ENCODE data around the gene ARHGEF6. TPM values are rescaled to one million over a fixed set of nuclear protein-coding genes. Genes with fewer than 3 reads are reported as not detected.

ARHGEF6 gene
- total RNA-seq, 6 experiments from 2014 or later: 2.8 to 6.1 (median 3.5) TPM

GRCh38 chrX:136627409-136627808, 153.3 kb downstream of the ARHGEF6 start:
- no peaks in the 10 kb centered on the region for H3K36me3 ChIP-seq
- DNase-seq (no peak), ATAC-seq (no peak)
- WGBS (ENCODE audit: insufficient coverage, low coverage, low lambda C conversion rate, missing lambda C conversion rate): 60% methylated on average over 4 of the region's 4 CpGs
- intact Hi-C loops (cut with DNase I): no loop called here
- H3K27me3 ChIP-seq: no peaks in the 10 kb centered on the region
- no peak overlapping the region for H3K27ac ChIP-seq
- H3K9me3 ChIP-seq: no peaks in the 10 kb centered on the region
- H3K4me3 ChIP-seq: no peak overlapping the region
- TF ChIP-seq CTCF (IDR thresholded peaks at IDR 0.05) (no peak), POLR2A (IDR thresholded peaks at IDR 0.05) (no peak)
- no peaks in the 10 kb centered on the region for H3K4me1 ChIP-seq

GRCh38 chrX:136626891-136627290, 153.8 kb downstream of the ARHGEF6 start:
- no peaks in the 10 kb centered on the region for H3K27me3 ChIP-seq
- WGBS (ENCODE audit: insufficient coverage, low coverage, low lambda C conversion rate, missing lambda C conversion rate): 53% methylated on average over 1 of the region's 1 CpG
- H3K27ac ChIP-seq: no peak overlapping the region
- TF ChIP-seq POLR2A (IDR thresholded peaks at IDR 0.05): no peak
- no peak for TF ChIP-seq CTCF (IDR thresholded peaks at IDR 0.05)
- DNase-seq (no peak), ATAC-seq (no peak)
- H3K9me3 ChIP-seq: no peaks in the 10 kb centered on the region
- no peaks in the 10 kb centered on the region for H3K4me1 ChIP-seq
- no peak overlapping the region for H3K4me3 ChIP-seq
- no peaks in the 10 kb centered on the region for H3K36me3 ChIP-seq
- intact Hi-C loops (cut with DNase I): no loop called here

- Histone ChIP-seq H3K9me3 (no peaks in the 10 kb centered on the region), H3K4me1 (no peaks in the 10 kb centered on the region)
Measured at GRCh38 chrX:136626237-136626636, 154.5 kb downstream of the ARHGEF6 start.

GRCh38 chrX:136625246-136625645, 155.5 kb downstream of the ARHGEF6 start:
- H3K27ac ChIP-seq: no peak overlapping the region
- no peaks in the 10 kb centered on the region for H3K27me3 ChIP-seq
- intact Hi-C loops (cut with DNase I): no loop called here
- H3K4me3 ChIP-seq: no peak overlapping the region
- H3K36me3 ChIP-seq: no peaks in the 10 kb centered on the region
- TF ChIP-seq CTCF (IDR thresholded peaks at IDR 0.05): no peak
- no peak for TF ChIP-seq POLR2A (IDR thresholded peaks at IDR 0.05)
- WGBS (ENCODE audit: insufficient coverage, low coverage, low lambda C conversion rate, missing lambda C conversion rate): 71% methylated on average over 1 of the region's 2 CpGs
- H3K4me1 ChIP-seq: no peaks in the 10 kb centered on the region
- DNase-seq (no peak), ATAC-seq (no peak)
- no peaks in the 10 kb centered on the region for H3K9me3 ChIP-seq

More at GRCh38 chrX:136626237-136626636, 154.5 kb downstream of the ARHGEF6 start:
- Histone ChIP-seq H3K27ac (no peak overlapping the region), H3K4me3 (no peak overlapping the region), H3K27me3 (no peaks in the 10 kb centered on the region), H3K36me3 (no peaks in the 10 kb centered on the region)
- ATAC-seq: no peak
- TF ChIP-seq CTCF (IDR thresholded peaks at IDR 0.05) (no peak), POLR2A (IDR thresholded peaks at IDR 0.05) (no peak)
- DNase-seq: no peak
- WGBS (ENCODE audit: insufficient coverage, low coverage, low lambda C conversion rate, missing lambda C conversion rate): 25% methylated on average over 2 of the region's 2 CpGs
- intact Hi-C loops (cut with DNase I): no loop called here

- 36% methylated on average over 1 of the region's 1 CpG for WGBS (ENCODE audit: insufficient coverage, low coverage, low lambda C conversion rate, missing lambda C conversion rate)
- TF ChIP-seq CTCF (IDR thresholded peaks at IDR 0.05) (no peak), POLR2A (IDR thresholded peaks at IDR 0.05) (no peak)
Measured at GRCh38 chrX:136623396-136623795, 157.3 kb downstream of the ARHGEF6 start.

More at GRCh38 chrX:136623396-136623795, 157.3 kb downstream of the ARHGEF6 start:
- ATAC-seq (no peak), DNase-seq (no peak)
- Histone ChIP-seq H3K27me3 (no peaks in the 10 kb centered on the region), H3K9me3 (no peaks in the 10 kb centered on the region), H3K36me3 (no peaks in the 10 kb centered on the region), H3K4me3 (no peak overlapping the region), H3K4me1 (no peaks in the 10 kb centered on the region), H3K27ac (no peak overlapping the region)
- intact Hi-C loops (cut with DNase I): no loop called here

Data from right lobe of liver (tissue), 6 donors.